Neuronal stem cell (in vitro differentiated cells): ENCODE data around the gene ENTPD6.

Source experiments
- DNase-seq: peaks from one replicate; pipeline ENCODE4 v3.0.0-alpha.2; 2013; ENCODE audit warnings: low spot score
- H2AFZ ChIP-seq: one replicate; pipeline ENCODE4 v1.6.1; 2013; ENCODE audit warnings: mild to moderate bottlenecking, low read length, inconsistent platforms
- H2AK5ac ChIP-seq: 2 replicates; pipeline ENCODE4 v1.6.1; 2013; ENCODE audit warnings: low read depth, mild to moderate bottlenecking, inconsistent platforms, low read length, moderate library complexity, mixed read lengths
- H2BK120ac ChIP-seq: 2 replicates; pipeline ENCODE4 v1.6.1; 2013; ENCODE audit warnings: low read depth, mild to moderate bottlenecking, inconsistent platforms, low read length, moderate library complexity, mixed read lengths
- H2BK12ac ChIP-seq: one replicate; pipeline ENCODE4 v1.6.1; 2013; ENCODE audit warnings: low read length, inconsistent platforms
- H2BK15ac ChIP-seq: 2 replicates; pipeline ENCODE4 v1.6.1; 2013; ENCODE audit warnings: mild to moderate bottlenecking, low read length, inconsistent platforms, mixed read lengths
- H2BK5ac ChIP-seq: one replicate; pipeline ENCODE4 v1.6.1; 2013; ENCODE audit warnings: inconsistent platforms, mild to moderate bottlenecking, low read length, moderate library complexity
- H3K14ac ChIP-seq: one replicate; pipeline ENCODE4 v1.6.1; 2013; ENCODE audit warnings: low read length, inconsistent platforms
- H3K18ac ChIP-seq: 2 replicates; pipeline ENCODE4 v1.6.1; 2013; ENCODE audit warnings: low read length, inconsistent platforms
- H3K23ac ChIP-seq: 2 replicates; pipeline ENCODE4 v1.6.1; 2013; ENCODE audit warnings: low read depth, mild to moderate bottlenecking, mixed read lengths, low read length, inconsistent platforms; ENCODE audit not compliant: poor library complexity
- H3K27ac ChIP-seq: replicated peaks from 3 replicates; pipeline ENCODE4 v1.5.1; 2013; ENCODE audit warnings: low read length, inconsistent platforms
- H3K27me3 ChIP-seq, 3 experiments: 2 replicates each; pipeline ENCODE4 v1.6.1; 2013; ENCODE audit warnings: low read length in 3 of 3, mild to moderate bottlenecking in 2 of 3, inconsistent platforms in 1 of 3, low read depth in 1 of 3, mixed read lengths in 1 of 3, moderate library complexity in 1 of 3; ENCODE audit not compliant: control insufficient read depth in 3 of 3, insufficient read depth in 3 of 3
- H3K36me3 ChIP-seq, 2 donors: replicated peaks in 1 of 2; 2 replicates each; pipeline ENCODE4 v1.6.1; 2013; ENCODE audit warnings: low read length in 2 of 2; ENCODE audit not compliant: control insufficient read depth in 2 of 2, insufficient read depth in 2 of 2
- H3K4ac ChIP-seq: 2 replicates; pipeline ENCODE4 v1.6.1; 2013; ENCODE audit warnings: inconsistent platforms, mild to moderate bottlenecking, low read length, moderate library complexity
- H3K4me1 ChIP-seq, 2 donors: 1 replicate in 1 of 2; 2 replicates in 1 of 2; pipeline ENCODE4 v1.6.1; 2013; ENCODE audit warnings: low read length in 2 of 2, low read depth in 1 of 2; ENCODE audit not compliant: control insufficient read depth in 2 of 2, insufficient read depth in 1 of 2
- H3K4me2 ChIP-seq: one replicate; pipeline ENCODE4 v1.6.1; 2013; ENCODE audit warnings: mild to moderate bottlenecking, low read length, inconsistent platforms; ENCODE audit not compliant: insufficient read depth, poor library complexity, severe bottlenecking
- H3K4me3 ChIP-seq, 2 donors: 2 replicates each; pipeline ENCODE4 v1.5.1; 2013; ENCODE audit warnings: low read length in 2 of 2, mild to moderate bottlenecking in 2 of 2, inconsistent platforms in 1 of 2, moderate library complexity in 1 of 2
- H3K79me1 ChIP-seq: one replicate; pipeline ENCODE4 v1.6.1; 2013; ENCODE audit warnings: low read depth, mild to moderate bottlenecking, inconsistent platforms, low read length, moderate library complexity
- H3K9ac ChIP-seq: one replicate; pipeline ENCODE4 v1.6.1; 2013; ENCODE audit warnings: mild to moderate bottlenecking, low read depth, low read length, inconsistent platforms; ENCODE audit not compliant: poor library complexity
- H3K9me3 ChIP-seq, 2 donors: replicated peaks in 1 of 2; 2 replicates each; pipeline versions ENCODE3 to v1.6.1; 2013; ENCODE audit warnings: low read length in 2 of 2, mild to moderate bottlenecking in 2 of 2, inconsistent platforms in 1 of 2, low read depth in 1 of 2, mixed read lengths in 1 of 2, moderate library complexity in 1 of 2; ENCODE audit not compliant: control insufficient read depth in 2 of 2, insufficient read depth in 1 of 2
- H4K8ac ChIP-seq: one replicate; pipeline ENCODE4 v1.6.1; 2013; ENCODE audit warnings: low read depth, mild to moderate bottlenecking, inconsistent platforms, low read length, moderate library complexity
- H4K91ac ChIP-seq: one replicate; pipeline ENCODE4 v1.6.1; 2013; ENCODE audit warnings: low read length, low read depth, mild to moderate bottlenecking, inconsistent platforms; ENCODE audit not compliant: poor library complexity
- WGBS, 2 donors: extraction: QIAGEN DNeasy Blood & Tissue Kit; methylation state at CpG; one replicate each; pipeline ENCODE4 v1.1.7; 2013; ENCODE audit warnings: missing lambda C conversion rate in 2 of 2, mixed read lengths in 1 of 2; ENCODE audit not compliant: insufficient read length in 2 of 2, insufficient replicate concordance in 1 of 2; ENCODE audit errors: extremely low coverage in 2 of 2; 5-methylcytosine and 5-hydroxymethylcytosine counted together

Gene ENTPD6

GRCh38 chr20:25173321-25173720 lies 22.2 kb upstream of the ENTPD6 start:
- WGBS, 2 donors, result no CpG with 5 or more reads among the region's 2 CpGs
- no peak overlapping the region for H3K23ac ChIP-seq
- H2AK5ac ChIP-seq, result no peak overlapping the region
- no peak overlapping the region for H2BK5ac ChIP-seq
- H2BK15ac ChIP-seq, result no peak overlapping the region
- H3K36me3 ChIP-seq, result no peaks in the 10 kb centered on the region
- no peaks in the 10 kb centered on the region for H3K79me1 ChIP-seq
- H3K18ac ChIP-seq, result no peak overlapping the region
- no peak overlapping the region for H2BK120ac ChIP-seq
- no peak for DNase-seq
- no peak overlapping the region for H3K14ac ChIP-seq
- H2AFZ ChIP-seq, result no peak overlapping the region
- no peak overlapping the region for H3K4me3 ChIP-seq
- no peak overlapping the region for H3K27ac ChIP-seq
- H2BK12ac ChIP-seq, result no peak overlapping the region
- no peak overlapping the region for H3K4me2 ChIP-seq
- H3K9ac ChIP-seq, result no peak overlapping the region
- H3K9me3 ChIP-seq, result peaks cover 0 to 5% of the 10 kb centered on the region in 2 donors
- peaks cover 0 to 3% (median 0%) of the 10 kb centered on the region in 3 experiments for H3K27me3 ChIP-seq
- no peak overlapping the region for H3K4ac ChIP-seq
- no peaks in the 10 kb centered on the region for H3K4me1 ChIP-seq
- H4K91ac ChIP-seq, result no peak overlapping the region
- no peak overlapping the region for H4K8ac ChIP-seq

- no peak overlapping the region for H4K91ac ChIP-seq
- H2BK15ac ChIP-seq, result no peak overlapping the region
- H3K18ac ChIP-seq, result no peak overlapping the region
- H3K27ac ChIP-seq, result no peak overlapping the region
- no peak overlapping the region for H3K23ac ChIP-seq
- H3K4me3 ChIP-seq, result no peak overlapping the region
- H2AFZ ChIP-seq, result no peak overlapping the region
- no peak overlapping the region for H2BK5ac ChIP-seq
- H2BK120ac ChIP-seq, result no peak overlapping the region
- H3K9ac ChIP-seq, result no peak overlapping the region
- no peak overlapping the region for H2BK12ac ChIP-seq
- peaks cover 0 to 3% (median 0%) of the 10 kb centered on the region in 3 experiments for H3K27me3 ChIP-seq
- no peak overlapping the region for H3K14ac ChIP-seq
- DNase-seq, result no peak
- H3K36me3 ChIP-seq, result no peaks in the 10 kb centered on the region
- H3K4me1 ChIP-seq, result no peaks in the 10 kb centered on the region
- H3K79me1 ChIP-seq, result no peaks in the 10 kb centered on the region
- H4K8ac ChIP-seq, result no peak overlapping the region
- H3K4me2 ChIP-seq, result no peak overlapping the region
- H2AK5ac ChIP-seq, result no peak overlapping the region
- no peak overlapping the region for H3K4ac ChIP-seq
- peaks cover 0 to 5% of the 10 kb centered on the region in 2 donors for H3K9me3 ChIP-seq
These were observed 21.6 kb upstream of the ENTPD6 start for GRCh38 chr20:25173886-25174308.

- no peak overlapping the region for H3K23ac ChIP-seq
- no peak overlapping the region for H4K8ac ChIP-seq
- no peak overlapping the region for H3K18ac ChIP-seq
- H2BK12ac ChIP-seq, result no peak overlapping the region
- no peak overlapping the region for H3K4me3 ChIP-seq
- H2BK120ac ChIP-seq, result no peak overlapping the region
- no peaks in the 10 kb centered on the region for H3K36me3 ChIP-seq
- no peak for DNase-seq
- H3K4me1 ChIP-seq, result no peaks in the 10 kb centered on the region
- H2AK5ac ChIP-seq, result no peak overlapping the region
- H3K9ac ChIP-seq, result no peak overlapping the region
- no peaks in the 10 kb centered on the region for H3K79me1 ChIP-seq
- H2BK5ac ChIP-seq, result no peak overlapping the region
- peaks cover 0 to 5% of the 10 kb centered on the region in 2 donors for H3K9me3 ChIP-seq
- H2BK15ac ChIP-seq, result no peak overlapping the region
- no CpG with 5 or more reads among the region's 3 CpGs for WGBS, 2 donors
- no peak overlapping the region for H4K91ac ChIP-seq
- H2AFZ ChIP-seq, result no peak overlapping the region
- no peak overlapping the region for H3K4me2 ChIP-seq
- no peak overlapping the region for H3K27ac ChIP-seq
- H3K4ac ChIP-seq, result no peak overlapping the region
- H3K14ac ChIP-seq, result no peak overlapping the region
- H3K27me3 ChIP-seq, result peaks cover 0 to 3% (median 2%) of the 10 kb centered on the region in 3 experiments
These were observed 19.3 kb upstream of the ENTPD6 start for GRCh38 chr20:25176184-25176583.

GRCh38 chr20:25177890-25178321 lies 17.6 kb upstream of the ENTPD6 start:
- no peaks in the 10 kb centered on the region for H3K36me3 ChIP-seq
- no peak overlapping the region for H4K91ac ChIP-seq
- no peak overlapping the region for H2AK5ac ChIP-seq

More at GRCh38 chr20:25177890-25178321, 17.6 kb upstream of the ENTPD6 start:
- peaks cover 0 to 5% of the 10 kb centered on the region in 2 donors for H3K9me3 ChIP-seq
- H3K9ac ChIP-seq, result no peak overlapping the region
- no peak overlapping the region for H2BK12ac ChIP-seq
- no peak overlapping the region for H3K27ac ChIP-seq
- no peak overlapping the region for H2BK15ac ChIP-seq
- no peaks in the 10 kb centered on the region for H3K79me1 ChIP-seq
- WGBS, 2 donors, result no CpG with 5 or more reads among the region's 2 CpGs
- H4K8ac ChIP-seq, result no peak overlapping the region
- H2BK120ac ChIP-seq, result no peak overlapping the region
- peaks cover 0 to 3% (median 2%) of the 10 kb centered on the region in 3 experiments for H3K27me3 ChIP-seq
- H3K4me1 ChIP-seq, result no peaks in the 10 kb centered on the region
- H2AFZ ChIP-seq, result no peak overlapping the region
- H3K4me3 ChIP-seq, result no peak overlapping the region
- no peak overlapping the region for H3K14ac ChIP-seq
- no peak overlapping the region for H3K4me2 ChIP-seq
- no peak for DNase-seq
- no peak overlapping the region for H3K18ac ChIP-seq
- H3K4ac ChIP-seq, result no peak overlapping the region
- H3K23ac ChIP-seq, result no peak overlapping the region
- no peak overlapping the region for H2BK5ac ChIP-seq
